ENCODE measurements around the gene PYDC2.

GRCh38 chr3:191431160-191431822 is 29.7 kb upstream of the PYDC2 start:
- TF ChIP-seq GATA2 (IDR thresholded peaks at IDR 0.05; ENCODE audit: low read depth, low read length) (no peak), GATA3 (IDR thresholded peaks at IDR 0.05; ENCODE audit: low read depth, low read length) (no peak)
